Right lobe of liver (tissue), 6 donors: ENCODE results near the gene MAPKAP1. TPM values are rescaled to one million over a fixed set of nuclear protein-coding genes. Genes with fewer than 3 reads are reported as not detected.
A peak's percentile ranks its signal among the peaks of the same experiment; 100 is the strongest.

Experiments
- ATAC-seq, 4 donors: fragments of 200-7000 bp; cut with Tn5 transposase; one replicate each; pipeline ENCODE4 v1.9.1; 2020; ENCODE audit warnings: mild to moderate bottlenecking in 4 of 4, moderate library complexity in 4 of 4
- DNase-seq, 3 donors: peaks; one replicate each; pipeline ENCODE4 v3.0.0-alpha.2; 2020
- H3K27ac ChIP-seq, 3 donors: fragments of 200-600 bp; one replicate each; pipeline ENCODE4 v1.8.0; 2022
- H3K27me3 ChIP-seq, 2 donors: fragments of 200-600 bp; one replicate each; pipeline ENCODE4 v1.8.0; 2022
- H3K36me3 ChIP-seq, 4 donors: fragments of 200-600 bp; sonication (generic) in 1 of 4; one replicate each; pipeline versions ENCODE4 v1.5.1 to v1.8.0; 2017 to 2022; ENCODE audit warnings: control low read depth in 1 of 4
- H3K4me1 ChIP-seq, 4 donors: fragments of 200-600 bp; sonication (generic) in 1 of 4; one replicate each; pipeline versions ENCODE4 v1.5.1 to v1.8.0; 2017 to 2022; ENCODE audit warnings: control low read depth in 1 of 4
- H3K4me3 ChIP-seq, 3 donors: fragments of 200-600 bp; one replicate each; pipeline ENCODE4 v1.8.0; 2022
- H3K9me3 ChIP-seq, 4 donors: fragments of 200-600 bp; sonication (generic) in 1 of 4; one replicate each; pipeline versions ENCODE4 v1.5.1 to v1.8.0; 2017 to 2022; ENCODE audit warnings: control low read depth in 1 of 4
- CTCF ChIP-seq, 4 donors: fragments of 200-600 bp in 3 of 4; fragments of 450-650 bp in 1 of 4; IDR thresholded peaks; one replicate each; pipeline versions ENCODE4 v1.5.1 to v1.8.0; 2016 to 2022; ENCODE audit warnings: antibody characterized with exemption in 4 of 4, mild to moderate bottlenecking in 2 of 4
- POLR2A ChIP-seq: fragments of 450-650 bp; IDR thresholded peaks from one replicate; pipeline ENCODE4 v1.6.1; 2017; ENCODE audit warnings: antibody characterized with exemption, mild to moderate bottlenecking
- WGBS: methylation state at CpG from one replicate; pipeline ENCODE4 v1.1.6; 2018; ENCODE audit warnings: low coverage, low lambda C conversion rate; ENCODE audit not compliant: insufficient coverage; ENCODE audit errors: missing lambda C conversion rate; 5-methylcytosine and 5-hydroxymethylcytosine counted together
- intact Hi-C, 2 donors: fragments of 100-400 bp; cut with DNase I; formaldehyde crosslinking; loops; one replicate each; pipeline versions ENCODE4 v1.11.2 to v1.14.1; 2022
- total RNA-seq, 6 experiments: library from RNA; depleted of rRNA in 2 of 6; stranded (reverse); fragments of >200 nt in 2 of 6; fragmentation: NEBNext Ultra II Directional in 3 of 6; extraction: Animal tissue kit (Norgen Biotek cat#: 25700) in 3 of 6; gene quantifications; one replicate each; pipeline versions ENCODE4 v1.1.0 to v1.2.4, GENCODE V29; 2016 to 2023
- donor health status: DM: no; HTN: yes; CAD: no.
- donor health status: DM: no; HTN: no; CAD: no.
- donor health status: DM: no; HTN: no; CAD: no.
- donor health status: DM: no; HTN: yes; CAD: no.
- donor health status: DM: no; HTN: yes; CAD: no.

MAPKAP1 gene
- total RNA-seq, 6 experiments from 2014 or later = 29.6 to 53.2 (median 48.3) TPM

- no peak for TF ChIP-seq CTCF (IDR thresholded peaks at IDR 0.05)
- no peak for TF ChIP-seq POLR2A
- Histone ChIP-seq H3K9me3 (no peaks in the 10 kb centered on the region), H3K27ac (peak overlapping the region in 1 of 3 donors; percentile 27), H3K4me1 (peaks cover 0 to 16% (median 7%) of the 10 kb centered on the region in 4 donors), H3K27me3 (no peaks in the 10 kb centered on the region), H3K4me3 (no peak overlapping the region), H3K36me3 (no peaks in the 10 kb centered on the region)
- WGBS = 29% methylated on average over 4 of the region's 4 CpGs
- intact Hi-C loops = loop anchor here in 1 of 2 donors (10.0 kb wide), 1 partner anchor 78 kb away; no protein-coding TSS in a partner anchor
- DNase-seq (peak in 2 of 3 donors; percentile 25 to 55), ATAC-seq (peak; percentile 70 to 79 (median 76))
Observed at GRCh38 chr9:125632321-125633115, 74.5 kb downstream of the MAPKAP1 start.

- intact Hi-C loops = loop anchor here in 1 of 2 donors (10.0 kb wide), 1 partner anchor 77 kb away; no protein-coding TSS in a partner anchor
- WGBS = 68% methylated on average over 7 of the region's 7 CpGs
- H3K27me3 ChIP-seq = no peaks in the 10 kb centered on the region
- DNase-seq = no peak
- H3K27ac ChIP-seq = no peak overlapping the region
- peaks cover 0 to 16% (median 7%) of the 10 kb centered on the region in 4 donors for H3K4me1 ChIP-seq
- TF ChIP-seq CTCF (IDR thresholded peaks at IDR 0.05) (peak; percentile 47 to 80 (median 64)), POLR2A (no peak)
- peak; percentile 75 to 85 (median 82) for ATAC-seq
- no peaks in the 10 kb centered on the region for H3K36me3 ChIP-seq
- H3K9me3 ChIP-seq = no peaks in the 10 kb centered on the region
- no peak overlapping the region for H3K4me3 ChIP-seq
Observed at GRCh38 chr9:125631391-125632085, 75.5 kb downstream of the MAPKAP1 start.

- DNase-seq (no peak), ATAC-seq (no peak)
- Histone ChIP-seq H3K27me3 (no peaks in the 10 kb centered on the region), H3K4me1 (peaks cover 0 to 17% (median 7%) of the 10 kb centered on the region in 4 donors), H3K36me3 (no peaks in the 10 kb centered on the region), H3K9me3 (no peaks in the 10 kb centered on the region), H3K27ac (no peak overlapping the region), H3K4me3 (no peak overlapping the region)
- 100% methylated on average over 1 of the region's 1 CpG for WGBS
- TF ChIP-seq POLR2A = no peak
- TF ChIP-seq CTCF (IDR thresholded peaks at IDR 0.05) = no peak
- intact Hi-C loops = loop anchor here in 1 of 2 donors (10.0 kb wide), 1 partner anchor 76 kb away; no protein-coding TSS in a partner anchor
Observed at GRCh38 chr9:125630436-125630835, 76.6 kb downstream of the MAPKAP1 start.

- DNase-seq (no peak), ATAC-seq (no peak)
- no peaks in the 10 kb centered on the region for H3K36me3 ChIP-seq
- H3K27ac ChIP-seq = no peak overlapping the region
- H3K4me3 ChIP-seq = no peak overlapping the region
- H3K27me3 ChIP-seq = no peaks in the 10 kb centered on the region
- intact Hi-C loops = no loop called here
- WGBS = 80% methylated on average over 3 of the region's 3 CpGs
- H3K4me1 ChIP-seq = peaks cover 0 to 20% (median 7%) of the 10 kb centered on the region in 4 donors
- H3K9me3 ChIP-seq = no peaks in the 10 kb centered on the region
- TF ChIP-seq CTCF (IDR thresholded peaks at IDR 0.05) = no peak
- no peak for TF ChIP-seq POLR2A
Observed at GRCh38 chr9:125629446-125629845, 77.6 kb downstream of the MAPKAP1 start.
